ENCODE measurements around the gene RPUSD2.

The RPUSD2 gene

DNA sequence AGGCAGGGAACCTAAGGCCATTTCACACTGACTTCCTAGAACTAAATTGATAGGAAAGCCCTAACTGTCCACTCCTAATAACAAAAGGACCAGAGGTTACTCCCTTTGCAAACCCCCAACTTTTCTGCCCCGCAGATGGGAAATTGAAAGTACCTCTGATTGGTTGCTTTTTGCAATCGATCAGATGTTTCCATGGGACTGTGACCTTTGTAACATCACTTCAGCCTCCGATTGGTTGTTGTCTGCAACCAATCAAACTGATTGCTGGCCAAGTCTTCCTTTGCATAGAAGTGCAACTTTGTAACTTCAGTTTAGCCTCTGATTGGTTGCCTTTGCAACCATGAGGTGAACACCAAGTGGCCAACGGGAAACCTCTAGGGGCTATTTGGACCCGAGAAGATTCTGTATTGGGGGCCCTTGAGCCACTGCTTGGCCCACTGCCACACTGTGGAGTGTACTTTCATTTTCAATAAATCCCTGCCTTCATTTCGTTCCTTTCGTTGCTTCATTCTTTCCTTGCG lies 13.7 kb downstream of the RPUSD2 start:
- H3K4me3 ChIP-seq (replicated peaks in 1 of 2; ENCODE audit: low read depth in 2 of 2, low read length in 2 of 2): peak overlapping the region in 1 of 2 donors; percentile 21
- peak in 1 of 2 donors; percentile 60 for DNase-seq (ENCODE audit: low read depth in 2 of 2)
- TF ChIP-seq, protein P1, sequence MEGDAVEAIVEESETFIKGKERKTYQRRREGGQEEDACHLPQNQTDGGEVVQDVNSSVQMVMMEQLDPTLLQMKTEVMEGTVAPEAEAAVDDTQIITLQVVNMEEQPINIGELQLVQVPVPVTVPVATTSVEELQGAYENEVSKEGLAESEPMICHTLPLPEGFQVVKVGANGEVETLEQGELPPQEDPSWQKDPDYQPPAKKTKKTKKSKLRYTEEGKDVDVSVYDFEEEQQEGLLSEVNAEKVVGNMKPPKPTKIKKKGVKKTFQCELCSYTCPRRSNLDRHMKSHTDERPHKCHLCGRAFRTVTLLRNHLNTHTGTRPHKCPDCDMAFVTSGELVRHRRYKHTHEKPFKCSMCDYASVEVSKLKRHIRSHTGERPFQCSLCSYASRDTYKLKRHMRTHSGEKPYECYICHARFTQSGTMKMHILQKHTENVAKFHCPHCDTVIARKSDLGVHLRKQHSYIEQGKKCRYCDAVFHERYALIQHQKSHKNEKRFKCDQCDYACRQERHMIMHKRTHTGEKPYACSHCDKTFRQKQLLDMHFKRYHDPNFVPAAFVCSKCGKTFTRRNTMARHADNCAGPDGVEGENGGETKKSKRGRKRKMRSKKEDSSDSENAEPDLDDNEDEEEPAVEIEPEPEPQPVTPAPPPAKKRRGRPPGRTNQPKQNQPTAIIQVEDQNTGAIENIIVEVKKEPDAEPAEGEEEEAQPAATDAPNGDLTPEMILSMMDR (IDR thresholded peaks at IDR 0.05; ENCODE audit: low read depth, low read length): no peak

DNA sequence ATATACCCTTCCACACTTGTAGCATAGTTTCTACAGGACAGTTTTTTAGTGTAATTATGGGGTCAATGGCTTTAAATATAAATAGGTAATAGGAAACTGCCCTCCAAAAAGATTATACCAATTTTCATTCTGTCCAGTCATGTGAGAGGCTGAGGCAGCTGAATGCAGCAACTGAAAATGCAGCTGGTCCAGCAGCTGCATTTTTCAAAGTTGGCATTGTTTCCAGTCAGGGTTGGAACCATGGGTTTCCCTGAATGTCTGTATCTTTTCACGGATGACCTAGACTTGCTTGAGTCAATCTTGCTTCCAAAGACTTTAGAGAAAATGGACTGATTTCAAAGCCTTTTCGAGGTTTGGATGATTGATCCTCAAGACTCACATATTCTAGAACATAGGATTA lies 15.1 kb downstream of the RPUSD2 start:
- TF ChIP-seq, protein P1 (IDR thresholded peaks at IDR 0.05; ENCODE audit: low read depth, low read length): no peak
- H3K4me3 ChIP-seq (replicated peaks in 1 of 2; ENCODE audit: low read depth in 2 of 2, low read length in 2 of 2): no peak overlapping the region
- DNase-seq (ENCODE audit: low read depth in 2 of 2): no peak

GRCh38 chr15:40590667-40591050 lies 21.6 kb downstream of the RPUSD2 start:
- peak overlapping the region in 1 of 2 donors; percentile 11 for H3K4me3 ChIP-seq (replicated peaks in 1 of 2; ENCODE audit: low read depth in 2 of 2, low read length in 2 of 2)
- DNase-seq (ENCODE audit: low read depth in 2 of 2): peak; percentile 7 to 36
- TF ChIP-seq, protein P1 (IDR thresholded peaks at IDR 0.05; ENCODE audit: low read depth, low read length): no peak

- DNase-seq (ENCODE audit: low read depth in 2 of 2): no peak
- TF ChIP-seq, protein P1 (IDR thresholded peaks at IDR 0.05; ENCODE audit: low read depth, low read length): no peak
- no peak overlapping the region for H3K4me3 ChIP-seq (replicated peaks in 1 of 2; ENCODE audit: low read depth in 2 of 2, low read length in 2 of 2)
These were observed 22.3 kb downstream of the RPUSD2 start for GRCh38 chr15:40591389-40591788.

- H3K4me3 ChIP-seq (replicated peaks in 1 of 2; ENCODE audit: low read depth in 2 of 2, low read length in 2 of 2): no peak overlapping the region
- TF ChIP-seq, protein P1 (IDR thresholded peaks at IDR 0.05; ENCODE audit: low read depth, low read length): no peak
- no peak for DNase-seq (ENCODE audit: low read depth in 2 of 2)
These were observed 24.1 kb downstream of the RPUSD2 start for GRCh38 chr15:40593165-40593564.

- peak; percentile 97 to 98 for DNase-seq (ENCODE audit: low read depth in 2 of 2)
- H3K4me3 ChIP-seq (replicated peaks in 1 of 2; ENCODE audit: low read depth in 2 of 2, low read length in 2 of 2): peak within 1 kb of the TSS; percentile 87 to 90
- TF ChIP-seq, protein P1 (IDR thresholded peaks at IDR 0.05; ENCODE audit: low read depth, low read length): no peak
These were observed 24.7 kb downstream of the RPUSD2 start, which contains the start of gene KNL1 for GRCh38 chr15:40593588-40594428. KNL1 (plus strand) TSS chr15:40594249; CDS start chr15:40602932, 8,683 bp downstream.

All from cardiac fibroblast (primary cell).